Dermis microvascular lymphatic vessel endothelial cell (primary cell): Measurements from ENCODE around the gene BIN1. TPM values are rescaled to one million over a fixed set of nuclear protein-coding genes. Genes with fewer than 3 reads are reported as not detected.
"Not testable (repeated sequence)": the region's sequence is repeated elsewhere in the genome, so short reads cannot be mapped to it uniquely, and the experiment has no call there.

ENCODE experiments used
- DNase-seq, 2 donors: peaks; one replicate each; pipeline versions ENCODE4 v3.0.0 to v3.0.0-alpha.2; 2010; ENCODE audit warnings: low read depth in 2 of 2
- total RNA-seq: library from RNA; depleted of rRNA; stranded (reverse); fragments of >200 nt; gene quantifications from 2 replicates; pipeline ENCODE4 v1.2.1, GENCODE V29; 2014

Gene BIN1
- total RNA-seq, 1 donor from 2014 or later, result 37.6 TPM

DNA sequence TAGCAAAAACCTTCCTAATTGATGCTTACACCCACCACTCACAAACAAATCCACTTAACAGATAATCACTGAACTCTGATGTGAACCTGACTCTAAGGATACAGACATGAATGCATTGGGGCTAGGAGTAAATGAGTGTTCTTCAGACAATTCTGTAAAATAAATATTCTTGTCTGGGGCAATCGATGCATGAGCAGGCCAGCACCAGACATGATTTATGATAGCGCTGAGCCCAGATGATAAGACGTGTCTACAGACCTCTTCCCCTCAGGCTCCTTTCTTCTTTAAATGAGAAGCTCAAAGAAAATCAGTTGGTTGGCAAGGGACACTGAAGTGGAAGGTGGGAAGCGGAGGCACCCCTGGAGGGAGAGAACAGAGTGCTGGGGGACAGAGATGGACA, 27.3 kb upstream of the BIN1 start:
- no peak for DNase-seq

- no peak for DNase-seq
These were observed 26.8 kb upstream of the BIN1 start for GRCh38 chr2:127133793-127134192.

GRCh38 chr2:127130421-127130820, 23.5 kb upstream of the BIN1 start:
- DNase-seq, result no peak

DNA sequence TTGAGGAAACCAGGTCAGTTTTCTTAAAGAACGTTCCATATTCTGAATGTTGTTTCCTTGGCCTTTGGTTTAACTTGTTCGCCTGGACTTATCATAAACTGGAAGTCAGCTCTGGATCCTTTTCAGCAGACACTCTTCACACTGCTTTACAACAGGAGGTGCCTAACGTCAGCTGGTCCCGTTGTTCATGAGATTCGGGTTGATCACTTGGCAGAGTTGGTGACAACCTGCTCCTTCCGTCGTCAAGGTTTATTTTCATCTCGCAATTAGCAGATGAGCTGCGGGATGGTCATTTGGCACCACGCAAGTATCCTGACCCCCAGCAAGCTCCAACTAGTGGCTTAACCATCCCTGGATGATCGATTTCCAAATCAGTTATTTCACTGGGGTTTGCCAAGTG, 23.0 kb upstream of the BIN1 start:
- DNase-seq, result no peak

- DNase-seq, result no peak
These were observed 21.5 kb upstream of the BIN1 start for GRCh38 chr2:127128445-127128904.

DNA sequence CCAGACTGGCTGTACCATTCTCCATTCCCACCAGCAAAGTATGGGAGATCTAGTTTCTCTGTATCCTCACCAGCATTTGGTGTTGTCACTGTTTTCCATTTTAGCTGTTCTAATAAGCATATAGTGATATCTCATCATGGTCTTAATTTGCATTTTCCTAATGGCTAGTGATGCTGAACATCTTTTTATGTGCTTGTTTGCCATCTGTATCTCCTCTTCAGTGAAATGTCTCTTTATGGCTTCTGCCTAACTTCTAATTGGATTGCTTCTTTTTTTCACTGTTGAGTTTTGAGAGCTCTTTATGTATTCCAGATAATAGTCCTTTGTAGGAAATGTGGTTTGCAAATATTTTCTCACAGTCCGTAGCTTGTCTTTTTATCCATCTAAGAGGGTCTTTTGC, 18.9 kb upstream of the BIN1 start:
- no peak for DNase-seq

- DNase-seq, result no peak
These were observed 17.5 kb upstream of the BIN1 start for GRCh38 chr2:127124426-127124825.

GRCh38 chr2:127122361-127123027, 15.5 kb upstream of the BIN1 start:
- DNase-seq, result no peak

DNA sequence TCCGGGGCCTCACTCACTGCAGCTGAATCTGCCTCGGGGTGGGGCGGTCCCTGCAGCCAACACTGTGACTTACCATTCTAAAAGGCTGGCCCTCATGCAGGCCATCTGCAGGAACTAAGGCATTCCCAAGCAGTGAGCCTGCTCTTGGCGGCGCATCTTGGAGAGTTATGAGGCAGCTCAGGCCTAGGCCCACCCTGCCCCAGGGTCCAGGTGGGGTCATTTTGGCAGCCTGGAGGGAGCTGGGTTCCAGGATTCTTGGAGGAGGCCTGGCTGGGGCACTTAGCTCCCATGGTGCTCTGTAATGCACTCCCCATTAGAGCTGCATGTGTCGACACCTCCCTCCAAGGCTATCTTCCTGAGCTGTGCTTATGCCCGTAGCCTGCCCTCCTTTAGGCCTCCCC, 14.8 kb upstream of the BIN1 start:
- DNase-seq, result no peak

GRCh38 chr2:127121353-127121752, 14.4 kb upstream of the BIN1 start:
- DNase-seq, result no peak

DNA sequence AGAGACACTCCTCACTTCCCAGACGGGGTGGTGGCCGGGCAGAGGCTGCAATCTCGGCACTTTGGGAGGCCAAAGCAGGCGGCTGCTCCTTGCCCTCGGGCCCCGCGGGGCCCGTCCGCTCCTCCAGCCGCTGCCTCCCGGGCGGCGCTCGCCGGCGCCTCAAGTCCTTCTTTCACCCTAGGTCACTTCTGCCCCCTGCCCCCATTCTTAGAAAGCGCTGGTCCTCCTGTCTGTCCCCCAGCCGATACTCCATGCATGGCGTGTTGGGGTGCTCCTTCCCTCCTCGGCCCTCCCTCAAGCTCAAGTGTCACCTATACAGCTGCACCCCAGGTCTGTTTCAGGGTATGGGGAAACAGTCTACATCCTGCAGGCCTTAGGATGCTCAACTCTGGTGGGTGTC, 13.5 kb upstream of the BIN1 start:
- DNase-seq, result not testable (repeated sequence)

- DNase-seq, result no peak
These were observed 11.5 kb upstream of the BIN1 start for GRCh38 chr2:127118467-127118866.

GRCh38 chr2:127118038-127118437, 11.1 kb upstream of the BIN1 start:
- no peak for DNase-seq

GRCh38 chr2:127117603-127118002, 10.6 kb upstream of the BIN1 start:
- DNase-seq, result no peak

DNA sequence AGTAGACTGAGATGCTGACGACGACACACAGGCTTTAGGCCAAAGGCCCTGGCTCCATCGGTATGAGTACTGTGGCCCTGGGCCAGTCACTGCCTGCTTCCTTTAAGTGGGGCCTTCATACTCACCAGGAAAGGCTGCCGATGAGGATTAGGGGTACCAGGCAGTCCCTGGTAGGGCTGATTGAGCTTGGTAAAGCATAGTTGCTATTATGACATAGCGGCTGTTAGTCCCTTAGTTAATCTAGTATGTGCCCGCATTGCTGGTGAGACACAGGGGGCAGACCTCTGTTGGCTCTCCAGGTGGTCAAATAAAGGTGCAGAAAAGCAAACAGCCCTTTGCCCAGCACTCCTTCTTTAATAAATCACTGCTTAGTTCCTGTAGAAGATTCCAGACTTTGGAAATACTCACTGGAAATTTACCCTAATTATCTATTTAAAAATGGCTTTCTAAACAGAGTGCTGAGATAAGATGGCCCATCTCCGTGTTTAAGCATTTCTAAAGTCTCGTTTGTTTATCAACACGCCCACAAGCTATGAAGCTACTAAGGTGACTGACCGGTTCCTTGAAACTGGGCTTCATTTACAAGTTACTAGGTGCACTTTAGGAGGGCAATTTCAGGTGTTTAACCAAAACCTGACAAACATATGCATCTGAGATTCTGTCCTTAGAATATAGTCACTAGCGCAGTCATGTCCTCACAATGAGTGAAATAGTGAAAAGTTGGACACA, 8.7 kb upstream of the BIN1 start:
- no peak for DNase-seq

DNA sequence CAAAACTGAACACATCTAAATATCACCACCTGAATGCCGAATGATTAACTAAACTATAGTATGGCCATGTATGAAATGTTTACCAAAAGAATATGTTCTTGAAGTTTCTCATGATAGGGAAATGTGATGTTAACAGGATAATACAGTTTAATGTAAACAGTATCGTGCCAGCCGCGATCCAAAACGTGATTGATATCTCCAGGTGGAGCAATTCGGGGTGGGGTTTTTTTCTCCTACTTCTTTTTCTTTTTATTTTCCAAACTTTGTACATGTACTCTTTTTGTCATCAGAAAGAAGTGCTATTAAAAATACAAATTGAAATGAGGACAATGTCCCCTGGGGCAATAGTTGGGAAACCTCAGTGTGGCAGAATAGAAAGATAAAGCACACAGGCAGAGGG, 4.0 kb upstream of the BIN1 start:
- DNase-seq, result no peak

- DNase-seq, result no peak
These were observed 1.2 kb upstream of the BIN1 start for GRCh38 chr2:127108090-127108523.

DNA sequence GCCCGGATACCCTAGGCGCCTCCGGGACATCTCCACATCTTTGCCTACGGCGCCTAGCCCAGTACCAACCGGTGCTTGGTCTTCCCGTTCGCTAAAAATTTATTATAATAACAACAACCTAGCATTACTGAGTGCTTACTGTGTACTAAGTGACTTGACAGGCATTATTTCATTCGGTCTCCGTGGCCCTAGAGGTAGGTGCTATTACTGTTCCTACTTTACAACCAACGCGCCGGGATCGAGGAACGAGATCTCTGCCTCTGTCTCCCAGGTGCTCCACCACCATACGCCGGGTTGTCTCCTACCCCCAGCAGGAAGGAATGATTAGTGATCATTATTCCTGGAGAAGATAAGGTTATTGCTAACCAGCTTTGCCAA, 657 bp upstream of the BIN1 start:
- peak in 1 of 2 donors; percentile 50 for DNase-seq

DNA sequence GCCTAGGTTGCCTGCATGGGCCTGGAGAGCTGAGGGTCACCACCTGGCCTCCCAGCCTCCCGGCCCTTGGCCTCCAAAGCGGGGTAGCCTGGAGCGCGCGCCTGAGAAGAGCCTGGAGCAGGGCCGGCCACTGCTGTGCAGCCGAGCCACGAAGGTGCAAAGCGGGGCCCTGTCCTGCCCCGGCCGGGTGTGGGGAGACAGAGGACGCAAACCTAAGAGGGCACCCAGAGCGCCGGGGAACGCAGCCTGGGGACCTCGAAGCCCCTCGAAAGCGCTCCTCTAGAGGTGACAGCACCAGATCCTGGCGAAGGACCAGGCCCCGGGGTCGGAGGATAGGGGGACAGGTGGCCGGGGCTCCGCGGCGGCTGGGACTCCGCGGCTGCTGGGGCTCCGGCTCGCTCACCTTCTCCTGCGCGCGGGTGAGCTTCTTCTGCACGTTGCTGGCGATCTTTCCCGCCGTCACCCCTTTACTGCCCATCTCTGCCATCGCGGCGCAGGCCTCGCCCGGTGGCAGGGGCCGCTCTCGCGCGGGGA, 430 bp downstream of the BIN1 start:
- DNase-seq, result peak in 1 of 2 donors; percentile 32

DNA sequence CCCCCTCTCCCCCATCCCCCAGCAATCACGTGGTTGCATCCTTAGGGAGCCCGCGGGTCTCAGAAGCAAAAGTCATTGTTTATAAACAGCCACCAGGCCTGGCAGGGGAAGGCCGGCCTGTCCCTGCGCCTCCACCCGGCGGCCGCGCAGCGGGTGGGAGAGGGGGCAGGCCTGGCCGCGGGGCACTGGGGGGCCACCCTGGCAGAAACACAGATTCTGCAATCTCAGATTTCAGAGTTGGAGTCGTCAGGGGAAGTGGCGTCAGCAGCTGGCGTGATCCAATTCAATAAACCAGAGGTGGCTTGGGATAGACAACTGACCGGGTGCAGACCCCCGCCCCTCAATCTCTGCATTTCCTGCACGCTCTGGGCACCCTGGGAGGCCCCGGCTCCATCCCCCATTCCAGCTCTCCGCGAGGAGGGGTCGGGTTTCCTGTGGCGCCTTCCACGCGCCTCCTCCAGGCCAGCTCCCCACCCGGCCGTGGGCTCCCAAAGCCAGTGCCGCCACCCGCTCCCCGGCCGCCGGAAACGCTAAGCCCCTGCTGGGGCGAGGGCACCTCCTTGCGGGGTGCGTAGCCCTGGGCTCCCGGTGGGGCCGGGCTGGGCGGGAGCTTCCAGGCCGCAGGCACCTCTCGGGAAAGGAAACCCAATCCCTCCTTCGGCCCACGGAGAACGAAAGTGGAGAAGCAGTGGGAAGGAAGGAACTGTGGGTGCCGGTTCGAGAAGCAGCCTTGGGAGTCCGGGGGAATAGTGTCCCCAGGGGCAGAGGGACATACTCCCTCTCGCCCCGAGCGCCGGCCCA, 1.1 kb downstream of the BIN1 start:
- peak; percentile 21 to 57 for DNase-seq

- no peak for DNase-seq
These were observed 1.9 kb downstream of the BIN1 start for GRCh38 chr2:127104881-127105655.
